IMR-90 (cell line): ENCODE results near the gene CRYAA. TPM values are rescaled to one million over a fixed set of nuclear protein-coding genes. Genes with fewer than 3 reads are reported as not detected.
"Not testable (repeated sequence)": the region's sequence is repeated elsewhere in the genome, so short reads cannot be mapped to it uniquely, and the experiment has no call there.

Experiments used
- ATAC-seq: fragments of 200-7000 bp; cut with Tn5 transposase; 2 replicates; pipeline ENCODE4 v1.9.1; 2020; ENCODE audit warnings: low read depth, mild to moderate bottlenecking, moderate library complexity
- BruUV-seq: library from RNA; stranded (reverse); fragments of 400-500 nt; replicated peaks from 2 replicates; lab custom pipeline; 2021; lab: Mats Ljungman, UMichigan
- CTCF ChIA-PET: fragments of 300-600 bp; formaldehyde crosslinking; extraction: SDS; loops from one replicate; lab custom pipeline; 2021; ENCODE audit warnings: antibody characterized with exemption; lab: Yijun Ruan, JAX
- POLR2A ChIA-PET: fragments of 300-600 bp; sonication (Branson Sonifier 250); formaldehyde crosslinking; loops from one replicate; lab custom pipeline; 2022; ENCODE audit warnings: antibody characterized with exemption; ENCODE audit not compliant: unreplicated experiment; lab: Charles Lee
- DNase-seq: peaks from one replicate; pipeline ENCODE4 v3.0.0; 2013
- H2AFZ ChIP-seq: replicated peaks from 2 replicates; pipeline ENCODE3; 2013; ENCODE audit warnings: low read length, mild to moderate bottlenecking; ENCODE audit not compliant: poor library complexity
- H2AK5ac ChIP-seq: 2 replicates; pipeline ENCODE4 v1.6.1; 2013; ENCODE audit warnings: low read depth, low read length, inconsistent platforms
- H2AK9ac ChIP-seq: replicated peaks from 2 replicates; pipeline ENCODE3; 2013; ENCODE audit warnings: mild to moderate bottlenecking, low read depth, low read length, moderate library complexity; ENCODE audit not compliant: poor library complexity
- H2BK120ac ChIP-seq: 2 replicates; pipeline ENCODE4 v1.6.1; 2013; ENCODE audit warnings: low read depth, low read length, inconsistent platforms
- H2BK15ac ChIP-seq: 3 replicates; pipeline ENCODE4 v1.6.1; 2013; ENCODE audit warnings: low read depth, low read length, inconsistent platforms
- H2BK20ac ChIP-seq: 2 replicates; pipeline ENCODE4 v1.6.1; 2013; ENCODE audit warnings: low read depth, mild to moderate bottlenecking, inconsistent platforms, low read length, moderate library complexity
- H2BK5ac ChIP-seq: 2 replicates; pipeline ENCODE4 v1.6.1; 2013; ENCODE audit warnings: mild to moderate bottlenecking, low read depth, low read length, inconsistent platforms; ENCODE audit not compliant: poor library complexity, severe bottlenecking
- H3K14ac ChIP-seq: replicated peaks from 2 replicates; pipeline ENCODE4 v1.6.1; 2013; ENCODE audit warnings: low read depth, low read length, inconsistent platforms
- H3K18ac ChIP-seq: 2 replicates; pipeline ENCODE4 v1.6.1; 2013; ENCODE audit warnings: low read depth, low read length, control low read depth
- H3K23ac ChIP-seq: 2 replicates; pipeline ENCODE4 v1.6.1; 2013; ENCODE audit warnings: low read depth, low read length, inconsistent platforms
- H3K27ac ChIP-seq: 2 replicates; pipeline ENCODE4 v1.5.1; 2013; ENCODE audit warnings: mild to moderate bottlenecking, control low read depth, low read length; ENCODE audit not compliant: insufficient read depth
- H3K27me3 ChIP-seq: 2 replicates; pipeline ENCODE4 v1.6.1; 2013; ENCODE audit warnings: low read length; ENCODE audit not compliant: control insufficient read depth, insufficient read depth
- H3K36me3 ChIP-seq: 2 replicates; pipeline ENCODE4 v1.6.1; 2013; ENCODE audit warnings: low read length, mixed read lengths; ENCODE audit not compliant: control insufficient read depth, insufficient read depth
- H3K4ac ChIP-seq: 2 replicates; pipeline ENCODE4 v1.6.1; 2013; ENCODE audit warnings: low read depth, low read length, inconsistent platforms
- H3K4me1 ChIP-seq: 2 replicates; pipeline ENCODE4 v1.6.1; 2013; ENCODE audit warnings: low read length, mixed read lengths; ENCODE audit not compliant: control insufficient read depth, insufficient read depth
- H3K4me2 ChIP-seq: 2 replicates; pipeline ENCODE4 v1.6.1; 2013; ENCODE audit warnings: low read depth, mild to moderate bottlenecking, control low read depth, low read length, moderate library complexity
- H3K4me3 ChIP-seq: 2 replicates; pipeline ENCODE4 v1.5.1; 2013; ENCODE audit warnings: low read depth, mild to moderate bottlenecking, control low read depth, low read length, moderate library complexity; ENCODE audit not compliant: insufficient read depth
- H3K56ac ChIP-seq: 2 replicates; pipeline ENCODE4 v1.6.1; 2013; ENCODE audit warnings: low read length, inconsistent platforms; ENCODE audit not compliant: insufficient read depth; ENCODE audit errors: extremely low read depth
- H3K79me1 ChIP-seq, 2 experiments: 2 replicates each; pipeline ENCODE4 v1.6.1; 2013; ENCODE audit warnings: low read length in 2 of 2, inconsistent platforms in 1 of 2, low read depth in 1 of 2
- H3K9ac ChIP-seq: 2 replicates; pipeline ENCODE4 v1.6.1; 2013; ENCODE audit warnings: low read depth, low read length, control low read depth
- H3K9me1 ChIP-seq: 2 replicates; pipeline ENCODE4 v1.6.1; 2013; ENCODE audit warnings: low read length, inconsistent platforms; ENCODE audit not compliant: insufficient read depth
- H3K9me3 ChIP-seq: 2 replicates; pipeline ENCODE4 v1.6.1; 2013; ENCODE audit warnings: low read length; ENCODE audit not compliant: control insufficient read depth, insufficient read depth
- H4K20me1 ChIP-seq: 2 replicates; pipeline ENCODE4 v1.6.1; 2013; ENCODE audit warnings: low read length, inconsistent platforms; ENCODE audit not compliant: insufficient read depth
- H4K5ac ChIP-seq: 2 replicates; pipeline ENCODE4 v1.6.1; 2013; ENCODE audit warnings: mild to moderate bottlenecking, low read depth, low read length, control low read depth
- H4K8ac ChIP-seq, 2 experiments: 2 replicates each; pipeline ENCODE4 v1.6.1; 2013; ENCODE audit warnings: low read depth in 2 of 2, low read length in 2 of 2, control low read depth in 1 of 2, inconsistent platforms in 1 of 2
- H4K91ac ChIP-seq: 2 replicates; pipeline ENCODE4 v1.6.1; 2013; ENCODE audit warnings: low read depth, low read length, inconsistent platforms; ENCODE audit not compliant: insufficient read depth
- WGBS, 2 experiments: methylation state at CpG; one replicate each; pipeline versions ENCODE4 v1.1.5 to v1.1.7; 2013; ENCODE audit warnings: missing lambda C conversion rate in 2 of 2; ENCODE audit not compliant: insufficient read length in 1 of 2; ENCODE audit errors: extremely low coverage in 2 of 2; 5-methylcytosine and 5-hydroxymethylcytosine counted together
- dilution Hi-C: fragments of 300-500 bp; cut with HindIII; formaldehyde crosslinking; loops from one replicate; pipeline ENCODE4 v1.14.3; 2018; ENCODE audit warnings: low sequenced_read_pairs; ENCODE audit not compliant: unreplicated experiment
- in situ Hi-C: fragments of 300-500 bp; cut with MboI; formaldehyde crosslinking; loops from 3 replicates; pipeline ENCODE4 v1.14.3; 2019; ENCODE audit warnings: low sequenced_read_pairs, inconsistent platforms, mixed read lengths
- intact Hi-C: fragments of 100-400 bp; cut with micrococcal nuclease; formaldehyde crosslinking; loops from 2 replicates; pipeline ENCODE4 v1.10.0; 2022
- polyA plus RNA-seq, 3 experiments: library from polyadenylated mRNA; depleted of rRNA; stranded (reverse); fragments of >200 nt; gene quantifications; 2 replicates each; pipeline ENCODE4 v1.2.3, GENCODE V29; 2012; ENCODE audit warnings: low replicate concordance in 1 of 3
- total RNA-seq: library from RNA; depleted of rRNA; stranded (reverse); fragments of >200 nt; gene quantifications from 2 replicates; pipeline ENCODE4 v1.2.3, GENCODE V29; 2012

CRYAA gene
- total and polyA plus RNA-seq, 2 of the 4 experiments (the other 2 are of a cell fraction) = not detected

- H3K14ac ChIP-seq, H3K4me2 ChIP-seq, in situ Hi-C loops, H3K36me3 ChIP-seq, H3K4me1 ChIP-seq, H4K8ac ChIP-seq, H3K79me1 ChIP-seq, H4K91ac ChIP-seq, H2BK5ac ChIP-seq, H2AK5ac ChIP-seq, H3K56ac ChIP-seq, H2AK9ac ChIP-seq, POLR2A ChIA-PET, H3K18ac ChIP-seq, BruUV-seq, DNase-seq, H3K9me1 ChIP-seq, CTCF ChIA-PET, H2AFZ ChIP-seq, H2BK15ac ChIP-seq, H2BK120ac ChIP-seq, H3K23ac ChIP-seq, H3K4me3 ChIP-seq, dilution Hi-C loops, H2BK20ac ChIP-seq, H3K9ac ChIP-seq, H4K20me1 ChIP-seq, H3K9me3 ChIP-seq, H4K5ac ChIP-seq, H3K27ac ChIP-seq, intact Hi-C loops, H3K4ac ChIP-seq: not testable (repeated sequence)
- peaks cover 23% of the 10 kb centered on the region for H3K27me3 ChIP-seq
- WGBS, 2 experiments = no CpG with 5 or more reads among the region's 7 CpGs
- peak; percentile 78 for ATAC-seq
These were observed 18.5 kb downstream of the CRYAA start for GRCh38 chr21:43187268-43187667.
